ENCODE measurements around the gene SLCO3A1.
"Not testable (repeated sequence)": the region's sequence is repeated elsewhere in the genome, so short reads cannot be mapped to it uniquely, and the experiment has no call there.

Gene SLCO3A1

GRCh38 chr15:92170897-92171296 lies 317.4 kb downstream of the SLCO3A1 start:
- Histone ChIP-seq H3K27me3 (ENCODE audit: low read depth, low read length) (no peaks in the 10 kb centered on the region), H3K4me1 (ENCODE audit: control insufficient read depth in 1 of 2, insufficient read depth in 2 of 2, low read length in 2 of 2) (no peaks in the 10 kb centered on the region), H3K9me3 (ENCODE audit: control insufficient read depth in 1 of 2, low read length in 2 of 2) (no peaks in the 10 kb centered on the region), H3K4me3 (ENCODE audit: low read depth in 1 of 2, low read length in 2 of 2) (no peak overlapping the region), H3K27ac (ENCODE audit: low read length) (no peak overlapping the region), H3K36me3 (ENCODE audit: control insufficient read depth in 1 of 2, insufficient read depth in 2 of 2, low read length in 2 of 2) (peaks cover 0 to 8% of the 10 kb centered on the region in 2 donors)

- no peak overlapping the region for H3K27ac ChIP-seq (ENCODE audit: low read length)
- no peaks in the 10 kb centered on the region for H3K9me3 ChIP-seq (ENCODE audit: control insufficient read depth in 1 of 2, low read length in 2 of 2)
- no peaks in the 10 kb centered on the region for H3K27me3 ChIP-seq (ENCODE audit: low read depth, low read length)
- no peaks in the 10 kb centered on the region for H3K4me1 ChIP-seq (ENCODE audit: control insufficient read depth in 1 of 2, insufficient read depth in 2 of 2, low read length in 2 of 2)
- no peaks in the 10 kb centered on the region for H3K36me3 ChIP-seq (ENCODE audit: control insufficient read depth in 1 of 2, insufficient read depth in 2 of 2, low read length in 2 of 2)
- no peak overlapping the region for H3K4me3 ChIP-seq (ENCODE audit: low read depth in 1 of 2, low read length in 2 of 2)
Observed at GRCh38 chr15:92178911-92179310, 325.4 kb downstream of the SLCO3A1 start.

- no peaks in the 10 kb centered on the region for H3K4me1 ChIP-seq (ENCODE audit: control insufficient read depth in 1 of 2, insufficient read depth in 2 of 2, low read length in 2 of 2)
- H3K36me3 ChIP-seq (ENCODE audit: control insufficient read depth in 1 of 2, insufficient read depth in 2 of 2, low read length in 2 of 2), result no peaks in the 10 kb centered on the region
- no peak overlapping the region for H3K27ac ChIP-seq (ENCODE audit: low read length)
- no peaks in the 10 kb centered on the region for H3K27me3 ChIP-seq (ENCODE audit: low read depth, low read length)
- H3K4me3 ChIP-seq (ENCODE audit: low read depth in 1 of 2, low read length in 2 of 2), result no peak overlapping the region
- H3K9me3 ChIP-seq (ENCODE audit: control insufficient read depth in 1 of 2, low read length in 2 of 2), result no peaks in the 10 kb centered on the region
Observed at GRCh38 chr15:92184142-92184541, 330.6 kb downstream of the SLCO3A1 start.

- H3K9me3 ChIP-seq (ENCODE audit: control insufficient read depth in 1 of 2, low read length in 2 of 2), result no peaks in the 10 kb centered on the region
- H3K27ac ChIP-seq (ENCODE audit: low read length), result no peak overlapping the region
- H3K4me1 ChIP-seq (ENCODE audit: control insufficient read depth in 1 of 2, insufficient read depth in 2 of 2, low read length in 2 of 2), result no peaks in the 10 kb centered on the region
- H3K36me3 ChIP-seq (ENCODE audit: control insufficient read depth in 1 of 2, insufficient read depth in 2 of 2, low read length in 2 of 2), result no peaks in the 10 kb centered on the region
- no peaks in the 10 kb centered on the region for H3K27me3 ChIP-seq (ENCODE audit: low read depth, low read length)
- H3K4me3 ChIP-seq (ENCODE audit: low read depth in 1 of 2, low read length in 2 of 2), result no peak overlapping the region
Observed at GRCh38 chr15:92184679-92185230, 331.2 kb downstream of the SLCO3A1 start.

GRCh38 chr15:92187975-92188374 lies 334.5 kb downstream of the SLCO3A1 start:
- no peaks in the 10 kb centered on the region for H3K36me3 ChIP-seq (ENCODE audit: control insufficient read depth in 1 of 2, insufficient read depth in 2 of 2, low read length in 2 of 2)
- no peaks in the 10 kb centered on the region for H3K4me1 ChIP-seq (ENCODE audit: control insufficient read depth in 1 of 2, insufficient read depth in 2 of 2, low read length in 2 of 2)
- H3K9me3 ChIP-seq (ENCODE audit: control insufficient read depth in 1 of 2, low read length in 2 of 2), result no peaks in the 10 kb centered on the region
- H3K4me3 ChIP-seq (ENCODE audit: low read depth in 1 of 2, low read length in 2 of 2), result no peak overlapping the region
- no peaks in the 10 kb centered on the region for H3K27me3 ChIP-seq (ENCODE audit: low read depth, low read length)
- no peak overlapping the region for H3K27ac ChIP-seq (ENCODE audit: low read length)

GRCh38 chr15:92189166-92189565 lies 335.7 kb downstream of the SLCO3A1 start:
- no peaks in the 10 kb centered on the region for H3K9me3 ChIP-seq (ENCODE audit: control insufficient read depth in 1 of 2, low read length in 2 of 2)
- H3K27ac ChIP-seq (ENCODE audit: low read length), result no peak overlapping the region
- H3K4me3 ChIP-seq (ENCODE audit: low read depth in 1 of 2, low read length in 2 of 2), result no peak overlapping the region
- H3K27me3 ChIP-seq (ENCODE audit: low read depth, low read length), result no peaks in the 10 kb centered on the region
- no peaks in the 10 kb centered on the region for H3K36me3 ChIP-seq (ENCODE audit: control insufficient read depth in 1 of 2, insufficient read depth in 2 of 2, low read length in 2 of 2)
- no peaks in the 10 kb centered on the region for H3K4me1 ChIP-seq (ENCODE audit: control insufficient read depth in 1 of 2, insufficient read depth in 2 of 2, low read length in 2 of 2)

GRCh38 chr15:92195241-92195640 lies 341.7 kb downstream of the SLCO3A1 start:
- Histone ChIP-seq H3K27ac (ENCODE audit: low read length) (no peak overlapping the region), H3K27me3 (ENCODE audit: low read depth, low read length) (no peaks in the 10 kb centered on the region), H3K4me3 (ENCODE audit: low read depth in 1 of 2, low read length in 2 of 2) (no peak overlapping the region), H3K4me1 (ENCODE audit: control insufficient read depth in 1 of 2, insufficient read depth in 2 of 2, low read length in 2 of 2) (no peaks in the 10 kb centered on the region), H3K9me3 (ENCODE audit: control insufficient read depth in 1 of 2, low read length in 2 of 2) (no peaks in the 10 kb centered on the region), H3K36me3 (ENCODE audit: control insufficient read depth in 1 of 2, insufficient read depth in 2 of 2, low read length in 2 of 2) (no peaks in the 10 kb centered on the region)

GRCh38 chr15:92196342-92196741 lies 342.8 kb downstream of the SLCO3A1 start:
- no peak overlapping the region for H3K4me3 ChIP-seq (ENCODE audit: low read depth in 1 of 2, low read length in 2 of 2)
- H3K27ac ChIP-seq (ENCODE audit: low read length), result no peak overlapping the region
- H3K9me3 ChIP-seq (ENCODE audit: control insufficient read depth in 1 of 2, low read length in 2 of 2), result no peaks in the 10 kb centered on the region
- H3K4me1 ChIP-seq (ENCODE audit: control insufficient read depth in 1 of 2, insufficient read depth in 2 of 2, low read length in 2 of 2), result no peaks in the 10 kb centered on the region
- H3K36me3 ChIP-seq (ENCODE audit: control insufficient read depth in 1 of 2, insufficient read depth in 2 of 2, low read length in 2 of 2), result no peaks in the 10 kb centered on the region
- no peaks in the 10 kb centered on the region for H3K27me3 ChIP-seq (ENCODE audit: low read depth, low read length)

- Histone ChIP-seq H3K4me1 (ENCODE audit: control insufficient read depth in 1 of 2, insufficient read depth in 2 of 2, low read length in 2 of 2) (no peaks in the 10 kb centered on the region), H3K9me3 (ENCODE audit: control insufficient read depth in 1 of 2, low read length in 2 of 2) (no peaks in the 10 kb centered on the region), H3K4me3 (ENCODE audit: low read depth in 1 of 2, low read length in 2 of 2) (no peak overlapping the region), H3K27me3 (ENCODE audit: low read depth, low read length) (no peaks in the 10 kb centered on the region), H3K36me3 (ENCODE audit: control insufficient read depth in 1 of 2, insufficient read depth in 2 of 2, low read length in 2 of 2) (no peaks in the 10 kb centered on the region), H3K27ac (ENCODE audit: low read length) (no peak overlapping the region)
Observed at GRCh38 chr15:92197746-92198145, 344.2 kb downstream of the SLCO3A1 start.

GRCh38 chr15:92200891-92201290 lies 347.4 kb downstream of the SLCO3A1 start:
- no peaks in the 10 kb centered on the region for H3K27me3 ChIP-seq (ENCODE audit: low read depth, low read length)
- no peak overlapping the region for H3K27ac ChIP-seq (ENCODE audit: low read length)
- H3K4me1 ChIP-seq (ENCODE audit: control insufficient read depth in 1 of 2, insufficient read depth in 2 of 2, low read length in 2 of 2), result no peaks in the 10 kb centered on the region
- no peaks in the 10 kb centered on the region for H3K36me3 ChIP-seq (ENCODE audit: control insufficient read depth in 1 of 2, insufficient read depth in 2 of 2, low read length in 2 of 2)
- H3K4me3 ChIP-seq (ENCODE audit: low read depth in 1 of 2, low read length in 2 of 2), result no peak overlapping the region
- no peaks in the 10 kb centered on the region for H3K9me3 ChIP-seq (ENCODE audit: control insufficient read depth in 1 of 2, low read length in 2 of 2)

GRCh38 chr15:92205255-92205739 lies 351.8 kb downstream of the SLCO3A1 start:
- Histone ChIP-seq H3K4me3 (ENCODE audit: low read depth in 1 of 2, low read length in 2 of 2) (no peak overlapping the region), H3K27ac (ENCODE audit: low read length) (no peak overlapping the region), H3K9me3 (ENCODE audit: control insufficient read depth in 1 of 2, low read length in 2 of 2) (peaks cover 0 to 6% of the 10 kb centered on the region in 2 donors), H3K36me3 (ENCODE audit: control insufficient read depth in 1 of 2, insufficient read depth in 2 of 2, low read length in 2 of 2) (no peaks in the 10 kb centered on the region), H3K4me1 (ENCODE audit: control insufficient read depth in 1 of 2, insufficient read depth in 2 of 2, low read length in 2 of 2) (no peaks in the 10 kb centered on the region), H3K27me3 (ENCODE audit: low read depth, low read length) (no peaks in the 10 kb centered on the region)

- not testable (repeated sequence) for H3K36me3 ChIP-seq (ENCODE audit: control insufficient read depth in 1 of 2, insufficient read depth in 2 of 2, low read length in 2 of 2); H3K4me1 ChIP-seq (ENCODE audit: control insufficient read depth in 1 of 2, insufficient read depth in 2 of 2, low read length in 2 of 2); H3K9me3 ChIP-seq (ENCODE audit: control insufficient read depth in 1 of 2, low read length in 2 of 2); H3K27me3 ChIP-seq (ENCODE audit: low read depth, low read length); H3K27ac ChIP-seq (ENCODE audit: low read length); H3K4me3 ChIP-seq (ENCODE audit: low read depth in 1 of 2, low read length in 2 of 2)
Observed at GRCh38 chr15:92207601-92208000, 354.1 kb downstream of the SLCO3A1 start.

Measured in muscle layer of duodenum (tissue), 2 donors.